DND-41 (cell line): Measurements from ENCODE around the gene AHNAK2.

Experiments
- ATAC-seq: fragments of 200-7000 bp; cut with Tn5 transposase; 3 replicates; pipeline ENCODE4 v1.9.1; 2021; ENCODE audit warnings: low read depth; ENCODE audit not compliant: insufficient read depth
- DNase-seq: peaks from one replicate; pipeline ENCODE4 v3.0.0-alpha.2; 2020
- H2AFZ ChIP-seq: 2 replicates; pipeline ENCODE4 v1.6.0; 2012; ENCODE audit warnings: low read depth, low read length
- H3K27ac ChIP-seq: 2 replicates; pipeline ENCODE4 v1.5.1; 2012; ENCODE audit warnings: low read length, inconsistent platforms
- H3K27me3 ChIP-seq: fragments of 200-600 bp; sonication (generic); 2 replicates; pipeline ENCODE4 v1.6.0; 2012; ENCODE audit warnings: low read length, mild to moderate bottlenecking, inconsistent platforms; ENCODE audit not compliant: insufficient read depth, poor library complexity
- H3K36me3 ChIP-seq: 2 replicates; pipeline ENCODE4 v1.5.1; 2012; ENCODE audit warnings: low read length, inconsistent platforms; ENCODE audit not compliant: insufficient read depth
- H3K4me1 ChIP-seq: 2 replicates; pipeline ENCODE4 v1.5.1; 2012; ENCODE audit warnings: mild to moderate bottlenecking, low read length; ENCODE audit not compliant: insufficient read depth
- H3K4me2 ChIP-seq: 2 replicates; pipeline ENCODE4 v1.6.0; 2012; ENCODE audit warnings: mild to moderate bottlenecking, moderate library complexity, low read length, inconsistent platforms; ENCODE audit not compliant: insufficient read depth
- H3K4me3 ChIP-seq, 2 experiments: fragments of 200-600 bp in 1 of 2; shearing (Covaris generic) in 1 of 2; 2 replicates each; pipeline ENCODE4 v1.5.1; 2012 to 2016; ENCODE audit warnings: inconsistent platforms in 2 of 2, low read length in 2 of 2, mild to moderate bottlenecking in 2 of 2, low read depth in 1 of 2, moderate library complexity in 1 of 2
- H3K79me2 ChIP-seq: 2 replicates; pipeline ENCODE4 v1.6.0; 2012; ENCODE audit warnings: low read length, inconsistent platforms; ENCODE audit not compliant: insufficient read depth
- H3K9ac ChIP-seq: 2 replicates; pipeline ENCODE4 v1.6.0; 2012; ENCODE audit warnings: low read depth, mild to moderate bottlenecking, inconsistent platforms, low read length, moderate library complexity
- H3K9me3 ChIP-seq: 2 replicates; pipeline ENCODE4 v1.5.1; 2012; ENCODE audit warnings: low read length, moderate library complexity, mild to moderate bottlenecking, inconsistent platforms; ENCODE audit not compliant: insufficient read depth, severe bottlenecking
- H4K20me1 ChIP-seq: 2 replicates; pipeline ENCODE4 v1.6.0; 2012; ENCODE audit warnings: low read length; ENCODE audit not compliant: insufficient read depth
- CTCF ChIP-seq: IDR thresholded peaks from 2 replicates; pipeline ENCODE4 v1.5.1; 2012; ENCODE audit warnings: borderline replicate concordance, low read length, moderate library complexity, mild to moderate bottlenecking; ENCODE audit not compliant: poor library complexity, severe bottlenecking; ENCODE audit errors: extremely low read depth
- EZH2 ChIP-seq: IDR thresholded peaks from 3 replicates; pipeline ENCODE4 v1.6.1; 2012; ENCODE audit warnings: borderline replicate concordance, low read depth, mild to moderate bottlenecking, moderate library complexity, low read length, inconsistent platforms; ENCODE audit not compliant: severe bottlenecking

The AHNAK2 gene

GRCh38 chr14:105014032-105014431 is 35.9 kb upstream of the AHNAK2 start:
- Histone ChIP-seq H3K27ac (no peak overlapping the region), H3K4me1 (peaks cover 34% of the 10 kb centered on the region), H4K20me1 (peaks cover 100% of the 10 kb centered on the region), H3K36me3 (peaks cover 91% of the 10 kb centered on the region), H3K4me3 (no peak overlapping the region), H3K79me2 (peaks cover 100% of the 10 kb centered on the region), H3K27me3 (no peaks in the 10 kb centered on the region), H2AFZ (no peak overlapping the region), H3K9me3 (no peaks in the 10 kb centered on the region), H3K9ac (no peak overlapping the region), H3K4me2 (peak overlapping the region; percentile 13; the same call in 1 of the 2 replicates)
- TF ChIP-seq CTCF (no peak), EZH2 (no peak)
- ATAC-seq (no peak), DNase-seq (no peak)

- no peak for ATAC-seq
- Histone ChIP-seq H3K4me1 (peaks cover 27% of the 10 kb centered on the region), H3K27me3 (no peaks in the 10 kb centered on the region), H3K27ac (no peak overlapping the region), H3K36me3 (peaks cover 91% of the 10 kb centered on the region), H3K9ac (no peak overlapping the region), H3K9me3 (no peaks in the 10 kb centered on the region), H2AFZ (no peak overlapping the region), H3K79me2 (peaks cover 97% of the 10 kb centered on the region), H4K20me1 (peaks cover 95% of the 10 kb centered on the region), H3K4me3 (no peak overlapping the region), H3K4me2 (no peak overlapping the region)
- TF ChIP-seq CTCF = no peak
- TF ChIP-seq EZH2 = no peak
- no peak for DNase-seq
Measured at GRCh38 chr14:105013150-105013785, 35.1 kb upstream of the AHNAK2 start.

- DNase-seq (no peak), ATAC-seq (no peak)
- no peak overlapping the region for H2AFZ ChIP-seq
- H3K36me3 ChIP-seq = peaks cover 91% of the 10 kb centered on the region
- H3K79me2 ChIP-seq = peaks cover 95% of the 10 kb centered on the region
- H3K4me3 ChIP-seq = no peak overlapping the region
- no peak overlapping the region for H3K4me2 ChIP-seq
- H3K27ac ChIP-seq = no peak overlapping the region
- no peak overlapping the region for H3K9ac ChIP-seq
- peaks cover 95% of the 10 kb centered on the region for H4K20me1 ChIP-seq
- no peaks in the 10 kb centered on the region for H3K9me3 ChIP-seq
- H3K27me3 ChIP-seq = no peaks in the 10 kb centered on the region
- TF ChIP-seq CTCF = peak; percentile 22
- no peak for TF ChIP-seq EZH2
- H3K4me1 ChIP-seq = peaks cover 19% of the 10 kb centered on the region
Measured at GRCh38 chr14:105012171-105012985, 34.2 kb upstream of the AHNAK2 start.
